Endodermal cell (in vitro differentiated cells): ENCODE measurements around the gene MT1A. TPM values are rescaled to one million over a fixed set of nuclear protein-coding genes. Genes with fewer than 3 reads are reported as not detected.
"Not testable (repeated sequence)": the region's sequence is repeated elsewhere in the genome, so short reads cannot be mapped to it uniquely, and the experiment has no call there.

Experiments used
- DNase-seq: peaks from one replicate; pipeline ENCODE4 v3.0.0-alpha.2; 2017
- H3K27ac ChIP-seq: 2 replicates; pipeline ENCODE4 v1.5.1; 2013; ENCODE audit warnings: mild to moderate bottlenecking, low read depth, low read length, moderate library complexity
- H3K27me3 ChIP-seq: 2 replicates; pipeline ENCODE4 v1.6.1; 2013; ENCODE audit warnings: mild to moderate bottlenecking, low read length, moderate library complexity; ENCODE audit not compliant: insufficient read depth, control insufficient read depth, poor library complexity, severe bottlenecking
- H3K36me3 ChIP-seq: 2 replicates; pipeline ENCODE4 v1.7.0; 2013; ENCODE audit warnings: mild to moderate bottlenecking, low read length, moderate library complexity; ENCODE audit not compliant: control insufficient read depth, insufficient read depth
- H3K4me1 ChIP-seq: one replicate; pipeline ENCODE4 v1.7.0; 2013; ENCODE audit warnings: low read length; ENCODE audit not compliant: control insufficient read depth, insufficient read depth
- H3K4me3 ChIP-seq: 2 replicates; pipeline ENCODE4 v1.5.1; 2013; ENCODE audit warnings: mild to moderate bottlenecking, low read length, moderate library complexity
- H3K9ac ChIP-seq: 2 replicates; pipeline ENCODE4 v1.6.1; 2013; ENCODE audit warnings: mild to moderate bottlenecking, low read length, moderate library complexity; ENCODE audit not compliant: poor library complexity, severe bottlenecking; ENCODE audit errors: extremely low read depth
- H3K9me3 ChIP-seq: 2 replicates; pipeline ENCODE4 v1.6.1; 2013; ENCODE audit warnings: mild to moderate bottlenecking, low read length, moderate library complexity; ENCODE audit not compliant: control insufficient read depth
- H3K27ac Mint-ChIP-seq: 2 replicates; pipeline ENCODE4 v1.8.0; 2020; ENCODE audit warnings: mixed read lengths
- H3K27me3 Mint-ChIP-seq: 2 replicates; pipeline ENCODE4 v1.8.0; 2021; ENCODE audit warnings: mild to moderate bottlenecking, mixed read lengths; ENCODE audit not compliant: insufficient read depth
- H3K36me3 Mint-ChIP-seq: 2 replicates; pipeline ENCODE4 v1.8.0; 2020; ENCODE audit warnings: low read depth, mixed read lengths
- H3K4me1 Mint-ChIP-seq: 2 replicates; pipeline ENCODE4 v1.8.0; 2020; ENCODE audit warnings: mixed read lengths
- H3K4me3 Mint-ChIP-seq: 2 replicates; pipeline ENCODE4 v1.8.0; 2020; ENCODE audit warnings: mild to moderate bottlenecking, moderate library complexity, mixed read lengths
- H3K9me3 Mint-ChIP-seq: 2 replicates; pipeline ENCODE4 v1.8.0; 2020; ENCODE audit warnings: mild to moderate bottlenecking, mixed read lengths
- CTCF ChIP-seq: fragments of 200-600 bp; sonication (generic); conservative IDR thresholded peaks from 2 replicates; pipeline ENCODE4 v1.5.0; 2021; ENCODE audit warnings: antibody characterized with exemption, mild to moderate bottlenecking
- WGBS, 2 experiments: methylation state at CpG; one replicate each; pipeline versions ENCODE4 v1.1.5 to v1.1.7; 2013; ENCODE audit warnings: missing lambda C conversion rate in 2 of 2, mixed read lengths in 1 of 2; ENCODE audit not compliant: insufficient coverage in 1 of 2, insufficient read length in 1 of 2; 5-methylcytosine and 5-hydroxymethylcytosine counted together
- total RNA-seq, 2 donors: library from RNA; stranded (reverse); fragmentation: NEBNext Ultra II Directional in 1 of 2; extraction: Animal tissue kit (Norgen Biotek cat#: 25700) in 1 of 2; gene quantifications; 2 replicates in 1 of 2; 3 replicates in 1 of 2; pipeline ENCODE4 v1.2.1, GENCODE V29; 2021

Gene MT1A
- total RNA-seq, 2 donors from 2014 or later = not detected

DNA sequence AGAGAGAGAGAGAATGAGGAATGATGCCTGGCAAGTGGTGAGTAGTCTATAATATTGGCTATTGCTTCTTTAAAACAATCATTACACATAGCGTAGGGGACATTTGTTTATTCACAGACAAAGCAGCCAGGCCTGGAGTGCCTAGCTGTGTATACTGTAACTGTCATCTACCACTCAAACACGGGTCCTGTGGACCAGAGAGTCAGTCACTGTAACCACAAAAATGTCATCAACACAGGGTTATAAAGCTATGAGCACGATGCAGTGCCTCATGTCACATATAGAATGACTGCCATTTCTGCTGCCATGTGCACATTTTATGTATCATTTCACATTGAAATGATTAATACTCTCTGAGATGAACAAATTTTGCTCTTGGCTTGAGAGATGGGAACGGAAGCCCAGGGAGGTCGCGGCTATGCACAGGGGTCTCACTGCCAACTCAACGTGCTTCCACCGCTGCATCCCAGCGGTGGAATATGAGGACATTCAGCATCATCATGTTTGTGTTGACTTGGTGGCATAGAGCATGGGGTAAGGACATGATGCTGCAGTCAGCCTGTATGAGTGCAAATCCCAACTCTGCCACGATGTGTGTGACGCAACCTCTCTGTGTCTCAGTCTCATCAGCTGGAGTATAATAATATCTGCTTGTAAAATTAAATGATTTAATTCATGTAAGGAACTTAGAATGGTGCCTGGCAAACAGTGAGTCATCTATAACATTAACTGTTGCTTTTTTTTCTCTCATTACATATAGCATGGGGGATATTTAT, 34.5 kb downstream of the MT1A start:
- TF ChIP-seq CTCF = no peak
- no peak overlapping the region for H3K27ac Mint-ChIP-seq
- Histone ChIP-seq H3K27ac (no peak overlapping the region), H3K4me3 (no peak overlapping the region), H3K9me3 (no peaks in the 10 kb centered on the region), H3K27me3 (peaks cover 92% of the 10 kb centered on the region), H3K4me1 (no peaks in the 10 kb centered on the region), H3K9ac (no peak overlapping the region), H3K36me3 (no peaks in the 10 kb centered on the region)
- DNase-seq = no peak
- no peak overlapping the region for H3K4me3 Mint-ChIP-seq
- peaks cover 21% of the 10 kb centered on the region for H3K4me1 Mint-ChIP-seq
- H3K27me3 Mint-ChIP-seq = peaks cover 88% of the 10 kb centered on the region
- H3K9me3 Mint-ChIP-seq = no peaks in the 10 kb centered on the region
- no peaks in the 10 kb centered on the region for H3K36me3 Mint-ChIP-seq
- 92 to 95% methylated on average over 10 to 11 of the region's 11 CpGs for WGBS, 2 experiments

- peak; percentile 86 for DNase-seq
- Mint-ChIP-seq H3K27me3 (peaks cover 80% of the 10 kb centered on the region), H3K4me3 (no peak overlapping the region), H3K27ac (no peak overlapping the region), H3K4me1 (peaks cover 19% of the 10 kb centered on the region), H3K36me3 (no peaks in the 10 kb centered on the region), H3K9me3 (no peaks in the 10 kb centered on the region)
- no peaks in the 10 kb centered on the region for H3K4me1 ChIP-seq
- no peaks in the 10 kb centered on the region for H3K36me3 ChIP-seq
- peak; percentile 84 for TF ChIP-seq CTCF
- no peaks in the 10 kb centered on the region for H3K9me3 ChIP-seq
- H3K27me3 ChIP-seq = peaks cover 88% of the 10 kb centered on the region
- H3K27ac ChIP-seq = no peak overlapping the region
- no peak overlapping the region for H3K4me3 ChIP-seq
- H3K9ac ChIP-seq = no peak overlapping the region
- 42 to 46% methylated on average over 12 of the region's 12 CpGs for WGBS, 2 experiments
Measured at GRCh38 chr16:56673921-56674320, 35.5 kb downstream of the MT1A start.

DNA sequence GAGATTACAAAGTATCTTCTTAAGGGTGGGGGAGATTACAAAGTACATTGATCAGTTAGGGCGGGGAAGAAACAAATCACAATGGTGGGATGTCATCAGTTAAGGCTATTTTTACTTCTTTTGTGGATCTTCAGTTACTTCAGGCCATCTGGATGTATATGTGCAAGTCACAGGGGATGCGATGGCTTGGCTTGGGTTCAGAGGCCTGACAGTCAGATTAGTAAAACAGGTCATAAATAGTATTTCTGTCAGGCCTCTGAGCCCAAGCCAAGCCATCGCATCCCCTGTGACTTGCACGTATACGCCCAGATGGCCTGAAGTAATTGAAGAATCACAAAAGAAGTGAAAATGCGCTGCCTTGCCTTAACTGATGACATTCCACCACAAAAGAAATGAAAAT, 36.1 kb downstream of the MT1A start:
- peak overlapping the region; percentile 64 for H3K4me3 Mint-ChIP-seq
- H3K27ac Mint-ChIP-seq, H3K27ac ChIP-seq, H3K4me3 ChIP-seq, H3K36me3 ChIP-seq, H3K9ac ChIP-seq, H3K4me1 ChIP-seq, H3K9me3 Mint-ChIP-seq, H3K36me3 Mint-ChIP-seq, H3K9me3 ChIP-seq, DNase-seq: not testable (repeated sequence)
- H3K4me1 Mint-ChIP-seq = peaks cover 19% of the 10 kb centered on the region
- 74 to 79% methylated on average over 6 of the region's 6 CpGs for WGBS, 2 experiments
- peaks cover 88% of the 10 kb centered on the region for H3K27me3 ChIP-seq
- peaks cover 74% of the 10 kb centered on the region for H3K27me3 Mint-ChIP-seq
